Stimulated activated CD8-positive, alpha-beta memory T cell treated with anti-CD3 and anti-CD28 coated beads, Interleukin-12 subunit alpha, Interleukin-12 subunit beta, amount 100 ng/mL, for 1 hour (primary cell): ENCODE results near the gene SLC22A8.
"Not testable (repeated sequence)": the region's sequence is repeated elsewhere in the genome, so short reads cannot be mapped to it uniquely, and the experiment has no call there.

Experiments used
- DNase-seq: peaks from one replicate; pipeline ENCODE4 v3.0.0-alpha.2; 2020; ENCODE audit warnings: low read depth

Gene SLC22A8

GRCh38 chr11:63015521-63016215 is at the start of gene SLC22A8:
SLC22A8 (minus strand) TSS chr11:63015841; CDS start chr11:63014958, 883 bp downstream.
- no peak for DNase-seq

- not testable (repeated sequence) for DNase-seq
These were observed 30.6 kb upstream of the SLC22A8 start for GRCh38 chr11:63046203-63046602.

GRCh38 chr11:63042596-63042995 is 27.0 kb upstream of the SLC22A8 start:
- no peak for DNase-seq

- no peak for DNase-seq
These were observed 16.8 kb upstream of the SLC22A8 start for GRCh38 chr11:63032457-63032856.

GRCh38 chr11:63023841-63024648 is 8.4 kb upstream of the SLC22A8 start:
- DNase-seq = peak; percentile 76

GRCh38 chr11:63023222-63023814 is 7.7 kb upstream of the SLC22A8 start:
- DNase-seq = no peak

- DNase-seq = no peak
These were observed 6.8 kb upstream of the SLC22A8 start for GRCh38 chr11:63022441-63022840.

GRCh38 chr11:63020671-63021291 is 5.1 kb upstream of the SLC22A8 start:
- no peak for DNase-seq

- no peak for DNase-seq
These were observed 3.9 kb upstream of the SLC22A8 start for GRCh38 chr11:63019506-63019905.

GRCh38 chr11:63017306-63017974 is 1.8 kb upstream of the SLC22A8 start:
- no peak for DNase-seq

- no peak for DNase-seq
These were observed 1.1 kb downstream of the SLC22A8 start for GRCh38 chr11:63014408-63015055.

- DNase-seq = no peak
These were observed 2.8 kb downstream of the SLC22A8 start for GRCh38 chr11:63012839-63013238.

- no peak for DNase-seq
These were observed 3.2 kb downstream of the SLC22A8 start for GRCh38 chr11:63012430-63012829.

GRCh38 chr11:63010934-63011439 is 4.7 kb downstream of the SLC22A8 start:
- no peak for DNase-seq

- DNase-seq = no peak
These were observed 7.7 kb downstream of the SLC22A8 start for GRCh38 chr11:63007920-63008319.

GRCh38 chr11:63001456-63001855 is 14.2 kb downstream of the SLC22A8 start:
- no peak for DNase-seq

- no peak for DNase-seq
These were observed 16.0 kb downstream of the SLC22A8 start for GRCh38 chr11:62999649-63000048.

GRCh38 chr11:62999156-62999555 is 16.5 kb downstream of the SLC22A8 start:
- no peak for DNase-seq

GRCh38 chr11:62996271-62996670 is 19.4 kb downstream of the SLC22A8 start:
- no peak for DNase-seq

GRCh38 chr11:62994775-62995174 is 20.9 kb downstream of the SLC22A8 start:
- no peak for DNase-seq

GRCh38 chr11:62988276-62988675 is 27.4 kb downstream of the SLC22A8 start:
- no peak for DNase-seq
